PC-9 (cell line): Measurements from ENCODE around the gene PPP1R3G.

Experiments used
- CTCF ChIP-seq: fragments of 200-600 bp; sonication (generic); conservative IDR thresholded peaks from 2 replicates; pipeline ENCODE4 v1.6.1; 2017; ENCODE audit warnings: mixed run types, antibody characterized with exemption, mild to moderate bottlenecking, moderate library complexity
- EZH2 ChIP-seq: fragments of 200-600 bp; sonication (generic); IDR thresholded peaks from 2 replicates; pipeline ENCODE4 v1.8.0; 2017; ENCODE audit warnings: antibody characterized with exemption, low read depth

GRCh38 chr6:5112066-5112799 lies 27.1 kb downstream of the PPP1R3G start:
- TF ChIP-seq CTCF (no peak), EZH2 (no peak)
